ENCODE data around the gene SYNPO2. TPM values are rescaled to one million over a fixed set of nuclear protein-coding genes. Genes with fewer than 3 reads are reported as not detected.

Gene SYNPO2
- total and polyA plus RNA-seq, 2 of the 13 experiments (the other 11 are each of a cell fraction or from before 2014, with no cell fraction given), result not detected

DNA sequence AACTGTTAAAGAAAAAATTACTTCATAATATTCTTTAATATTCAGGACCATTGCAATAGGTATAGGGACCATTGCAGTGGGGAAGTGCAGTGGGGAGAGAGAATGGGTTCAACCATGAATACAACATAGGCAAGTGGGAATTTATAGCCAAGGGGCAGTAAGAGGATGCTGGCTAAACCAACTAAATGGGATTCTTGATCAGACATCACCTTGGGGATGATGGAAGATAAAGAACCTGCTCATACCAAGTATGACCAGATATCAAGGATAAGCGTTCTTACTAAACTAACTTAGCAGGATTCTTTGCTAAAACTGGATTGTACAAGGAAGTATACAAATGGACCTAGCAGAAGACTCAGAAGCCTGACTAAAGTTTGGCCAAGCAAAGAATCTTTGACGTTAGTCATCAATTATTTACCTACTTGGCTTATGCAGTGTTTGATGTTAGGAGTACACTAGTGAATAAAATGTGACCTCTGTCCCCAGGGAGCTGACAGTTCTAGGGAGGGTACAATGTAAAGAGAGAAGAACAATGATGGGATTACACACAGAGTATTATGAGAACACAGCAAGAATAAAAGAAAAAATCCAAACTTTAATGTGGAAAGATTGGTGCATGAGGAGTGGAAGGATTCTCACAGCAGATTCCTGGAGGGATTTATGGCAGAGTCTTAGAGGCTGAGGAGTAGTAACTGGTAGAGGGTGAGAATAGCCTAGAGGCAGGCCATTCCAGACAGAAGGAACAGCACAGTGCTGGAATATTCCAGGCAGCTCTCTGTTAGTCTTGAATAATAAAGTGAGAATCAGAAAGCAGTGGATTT, 192.3 kb downstream of the SYNPO2 start (continued):
- no peak for TF ChIP-seq MEF2D (CRISPR knock-in tag; IDR thresholded peaks at IDR 0.05)
- TF ChIP-seq, protein P1, sequence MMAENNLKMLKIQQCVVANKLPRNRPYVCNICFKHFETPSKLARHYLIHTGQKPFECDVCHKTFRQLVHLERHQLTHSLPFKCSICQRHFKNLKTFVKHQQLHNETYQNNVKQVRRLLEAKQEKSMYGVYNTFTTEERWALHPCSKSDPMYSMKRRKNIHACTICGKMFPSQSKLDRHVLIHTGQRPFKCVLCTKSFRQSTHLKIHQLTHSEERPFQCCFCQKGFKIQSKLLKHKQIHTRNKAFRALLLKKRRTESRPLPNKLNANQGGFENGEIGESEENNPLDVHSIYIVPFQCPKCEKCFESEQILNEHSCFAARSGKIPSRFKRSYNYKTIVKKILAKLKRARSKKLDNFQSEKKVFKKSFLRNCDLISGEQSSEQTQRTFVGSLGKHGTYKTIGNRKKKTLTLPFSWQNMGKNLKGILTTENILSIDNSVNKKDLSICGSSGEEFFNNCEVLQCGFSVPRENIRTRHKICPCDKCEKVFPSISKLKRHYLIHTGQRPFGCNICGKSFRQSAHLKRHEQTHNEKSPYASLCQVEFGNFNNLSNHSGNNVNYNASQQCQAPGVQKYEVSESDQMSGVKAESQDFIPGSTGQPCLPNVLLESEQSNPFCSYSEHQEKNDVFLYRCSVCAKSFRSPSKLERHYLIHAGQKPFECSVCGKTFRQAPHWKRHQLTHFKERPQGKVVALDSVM (CRISPR knock-in tag; IDR thresholded peaks at IDR 0.05), result no peak
- no peak for TF ChIP-seq ZNF317 (CRISPR knock-in tag; IDR thresholded peaks at IDR 0.05)
- peak; percentile 62 to 92 for TF ChIP-seq NR2F1 (CRISPR knock-in tag; IDR thresholded peaks at IDR 0.05)
- TF ChIP-seq, protein P2, sequence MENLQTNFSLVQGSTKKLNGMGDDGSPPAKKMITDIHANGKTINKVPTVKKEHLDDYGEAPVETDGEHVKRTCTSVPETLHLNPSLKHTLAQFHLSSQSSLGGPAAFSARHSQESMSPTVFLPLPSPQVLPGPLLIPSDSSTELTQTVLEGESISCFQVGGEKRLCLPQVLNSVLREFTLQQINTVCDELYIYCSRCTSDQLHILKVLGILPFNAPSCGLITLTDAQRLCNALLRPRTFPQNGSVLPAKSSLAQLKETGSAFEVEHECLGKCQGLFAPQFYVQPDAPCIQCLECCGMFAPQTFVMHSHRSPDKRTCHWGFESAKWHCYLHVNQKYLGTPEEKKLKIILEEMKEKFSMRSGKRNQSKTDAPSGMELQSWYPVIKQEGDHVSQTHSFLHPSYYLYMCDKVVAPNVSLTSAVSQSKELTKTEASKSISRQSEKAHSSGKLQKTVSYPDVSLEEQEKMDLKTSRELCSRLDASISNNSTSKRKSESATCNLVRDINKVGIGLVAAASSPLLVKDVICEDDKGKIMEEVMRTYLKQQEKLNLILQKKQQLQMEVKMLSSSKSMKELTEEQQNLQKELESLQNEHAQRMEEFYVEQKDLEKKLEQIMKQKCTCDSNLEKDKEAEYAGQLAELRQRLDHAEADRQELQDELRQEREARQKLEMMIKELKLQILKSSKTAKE (CRISPR knock-in tag; IDR thresholded peaks at IDR 0.05; ENCODE audit: borderline replicate concordance), result no peak
- peak; percentile 71 for TF ChIP-seq SAP130 (CRISPR knock-in tag; IDR thresholded peaks at IDR 0.05; ENCODE audit: low read depth)
- peak; percentile 42; the same call in 1 of the 2 replicates for TF ChIP-seq SMAD3 (CRISPR knock-in tag; IDR thresholded peaks at IDR 0.05)
- 0 out of 2 replicates have a peak, but pooled peaks have one; percentile 21 for TF ChIP-seq GFI1 (CRISPR knock-in tag; IDR thresholded peaks at IDR 0.05; ENCODE audit: borderline replicate concordance)
- TF ChIP-seq THYN1 (CRISPR knock-in tag; IDR thresholded peaks at IDR 0.05; ENCODE audit: borderline replicate concordance, low read depth), result no peak
- no peak for TF ChIP-seq ZNF34 (CRISPR knock-in tag; IDR thresholded peaks at IDR 0.05; ENCODE audit: borderline replicate concordance)
- no peak for TF ChIP-seq ZFP36 (IDR thresholded peaks at IDR 0.05; ENCODE audit: borderline replicate concordance, low read depth, low read length, partially characterized antibody)
- TF ChIP-seq, protein P3, sequence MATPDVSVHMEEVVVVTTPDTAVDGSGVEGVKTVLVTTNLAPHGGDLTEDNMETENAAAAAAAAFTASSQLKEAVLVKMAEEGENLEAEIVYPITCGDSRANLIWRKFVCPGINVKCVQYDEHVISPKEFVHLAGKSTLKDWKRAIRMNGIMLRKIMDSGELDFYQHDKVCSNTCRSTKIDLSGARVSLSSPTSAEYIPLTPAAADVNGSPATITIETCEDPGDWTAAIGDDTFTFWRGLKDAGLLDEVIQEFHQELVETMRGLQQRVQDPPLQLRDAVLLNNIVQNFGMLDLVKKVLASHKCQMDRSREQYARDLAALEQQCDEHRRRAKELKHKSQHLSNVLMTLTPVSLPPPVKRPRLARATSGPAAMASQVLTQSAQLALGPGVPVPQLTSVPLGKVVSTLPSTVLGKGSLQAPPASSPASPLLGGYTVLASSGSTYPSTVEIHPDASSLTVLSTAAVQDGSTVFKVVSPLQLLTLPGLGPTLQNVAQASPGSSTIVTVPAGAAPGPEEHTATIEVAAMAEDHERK (CRISPR knock-in tag; IDR thresholded peaks at IDR 0.05; ENCODE audit: low read depth), result no peak
- no peak for TF ChIP-seq ZNF781 (CRISPR knock-in tag; IDR thresholded peaks at IDR 0.05; ENCODE audit: borderline replicate concordance, not compliant biosample characterization)
- 0 out of 2 replicates have a peak, but pooled peaks have one; percentile 29 for TF ChIP-seq FOXA1 (IDR thresholded peaks at IDR 0.05)
- peak; percentile 83 for TF ChIP-seq FOXA1 (CRISPR knock-in tag; IDR thresholded peaks at IDR 0.05)
- 0 out of 2 replicates have a peak, but pooled peaks have one; percentile 6 for TF ChIP-seq RBFOX2 (IDR thresholded peaks at IDR 0.05; ENCODE audit: low read depth, low read length)
- TF ChIP-seq SKI (IDR thresholded peaks at IDR 0.05; ENCODE audit: partially characterized antibody), result peak; percentile 32
- TF ChIP-seq, protein P4, sequence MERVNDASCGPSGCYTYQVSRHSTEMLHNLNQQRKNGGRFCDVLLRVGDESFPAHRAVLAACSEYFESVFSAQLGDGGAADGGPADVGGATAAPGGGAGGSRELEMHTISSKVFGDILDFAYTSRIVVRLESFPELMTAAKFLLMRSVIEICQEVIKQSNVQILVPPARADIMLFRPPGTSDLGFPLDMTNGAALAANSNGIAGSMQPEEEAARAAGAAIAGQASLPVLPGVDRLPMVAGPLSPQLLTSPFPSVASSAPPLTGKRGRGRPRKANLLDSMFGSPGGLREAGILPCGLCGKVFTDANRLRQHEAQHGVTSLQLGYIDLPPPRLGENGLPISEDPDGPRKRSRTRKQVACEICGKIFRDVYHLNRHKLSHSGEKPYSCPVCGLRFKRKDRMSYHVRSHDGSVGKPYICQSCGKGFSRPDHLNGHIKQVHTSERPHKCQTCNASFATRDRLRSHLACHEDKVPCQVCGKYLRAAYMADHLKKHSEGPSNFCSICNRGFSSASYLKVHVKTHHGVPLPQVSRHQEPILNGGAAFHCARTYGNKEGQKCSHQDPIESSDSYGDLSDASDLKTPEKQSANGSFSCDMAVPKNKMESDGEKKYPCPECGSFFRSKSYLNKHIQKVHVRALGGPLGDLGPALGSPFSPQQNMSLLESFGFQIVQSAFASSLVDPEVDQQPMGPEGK (CRISPR knock-in tag; IDR thresholded peaks at IDR 0.05), result peak; percentile 16; the same call in 1 of the 2 replicates
- no peak for TF ChIP-seq MBNL3 (CRISPR knock-in tag; conservative IDR thresholded peaks at IDR 0.05)
- 0 out of 2 replicates have a peak, but pooled peaks have one; percentile 14 for TF ChIP-seq ZNF331 (CRISPR knock-in tag; IDR thresholded peaks at IDR 0.05)
- TF ChIP-seq RORA (CRISPR knock-in tag; IDR thresholded peaks at IDR 0.05), result no peak

Measured in HepG2 (cell line).